HG03108 (cell line): ENCODE measurements around the gene KISS1.

ENCODE experiments used
- ATAC-seq: cut with Tn5 transposase; IDR thresholded peaks from one replicate; pipeline ENCODE4 v1.9.1; 2021; ENCODE audit warnings: moderate library complexity; ENCODE audit not compliant: unreplicated experiment

Gene KISS1

DNA sequence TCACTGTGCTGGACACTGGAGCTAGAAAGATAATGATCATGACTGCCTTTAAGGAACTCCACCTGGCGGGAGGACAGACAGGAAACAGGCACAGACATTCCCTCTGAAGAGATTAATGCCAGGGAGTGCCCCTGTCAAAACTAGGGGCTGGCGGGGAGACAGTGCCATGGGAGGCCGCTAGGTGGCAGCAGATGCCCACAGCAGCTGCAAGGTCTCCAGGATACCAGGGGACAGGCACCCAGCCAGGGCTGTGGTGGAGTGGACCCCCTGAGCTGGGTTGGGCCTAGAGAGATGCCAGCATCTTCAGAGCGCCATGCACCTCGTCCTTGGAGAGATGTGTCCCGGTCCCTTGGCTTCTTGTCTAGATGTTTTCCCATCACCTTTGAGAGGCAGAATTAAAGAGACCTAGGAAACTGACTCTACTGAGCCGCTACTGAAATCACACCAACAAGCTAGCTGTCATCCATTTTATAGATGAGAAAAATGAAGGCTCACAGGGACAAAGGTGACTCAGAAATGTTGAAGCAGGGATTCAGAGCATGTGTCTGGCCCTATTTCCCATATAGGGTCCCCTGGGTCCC lies 33.7 kb downstream of the KISS1 start:
- ATAC-seq, result no peak

DNA sequence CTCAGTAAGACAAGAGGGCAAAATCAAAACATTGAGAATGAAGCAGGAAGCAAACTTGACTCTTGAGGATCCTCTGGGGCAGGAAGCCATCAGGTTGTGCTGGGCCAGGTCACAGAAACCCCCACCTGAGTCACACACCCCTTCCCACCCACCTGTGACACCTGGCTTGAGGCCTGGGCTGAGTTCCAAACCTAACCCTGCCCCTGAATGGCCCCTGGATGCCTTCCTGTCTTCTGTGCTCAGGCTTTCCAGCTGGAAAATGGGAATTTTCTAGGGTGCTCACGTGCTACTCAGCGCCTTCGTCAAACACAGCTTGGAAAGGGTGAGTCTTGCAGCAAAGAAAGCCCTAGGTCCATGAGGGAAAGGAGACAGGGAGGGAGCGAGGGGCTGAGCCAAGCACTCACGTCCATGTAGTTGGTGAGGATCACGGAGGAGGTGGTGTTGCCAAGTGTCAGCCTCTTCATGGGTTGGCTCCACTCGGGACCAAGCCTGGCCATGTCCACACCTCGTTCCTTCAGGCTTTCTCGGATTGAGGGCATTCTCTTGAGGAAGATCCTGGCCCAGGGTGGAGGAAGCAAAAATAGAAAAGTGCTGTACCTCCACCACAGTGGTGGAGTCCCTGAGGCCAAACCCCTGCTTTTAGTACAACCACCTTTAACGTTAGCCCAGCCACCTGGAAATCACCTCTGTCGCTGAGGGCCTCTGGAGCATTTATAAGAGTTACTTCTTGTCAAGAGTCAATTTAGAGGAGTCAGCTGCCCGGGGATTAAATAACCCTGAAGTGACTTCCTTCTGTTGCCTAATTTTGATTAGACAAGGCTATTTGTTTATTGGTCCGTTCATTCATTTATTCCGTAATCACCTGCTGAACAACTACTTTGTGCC lies 34.4 kb downstream of the KISS1 start:
- no peak for ATAC-seq

DNA sequence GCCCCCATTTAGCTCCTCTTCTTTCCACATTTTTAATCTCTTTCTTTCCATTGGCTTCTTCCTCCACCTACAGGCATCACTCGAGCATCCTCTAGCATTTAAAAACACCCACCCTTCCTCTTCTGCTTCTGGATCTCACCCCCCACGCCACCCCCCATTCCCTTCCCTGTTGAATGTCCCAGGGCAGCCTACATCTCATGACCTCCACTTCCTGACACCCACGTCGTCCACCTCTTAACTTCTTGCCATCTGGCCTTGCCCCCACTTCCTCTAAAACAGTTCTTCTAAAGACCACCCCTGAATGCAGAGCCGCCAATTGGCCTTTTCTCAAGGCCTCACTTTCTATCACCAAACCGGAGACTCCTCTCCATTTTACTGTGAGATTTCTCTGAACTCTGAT lies 38.3 kb downstream of the KISS1 start:
- ATAC-seq, result no peak

DNA sequence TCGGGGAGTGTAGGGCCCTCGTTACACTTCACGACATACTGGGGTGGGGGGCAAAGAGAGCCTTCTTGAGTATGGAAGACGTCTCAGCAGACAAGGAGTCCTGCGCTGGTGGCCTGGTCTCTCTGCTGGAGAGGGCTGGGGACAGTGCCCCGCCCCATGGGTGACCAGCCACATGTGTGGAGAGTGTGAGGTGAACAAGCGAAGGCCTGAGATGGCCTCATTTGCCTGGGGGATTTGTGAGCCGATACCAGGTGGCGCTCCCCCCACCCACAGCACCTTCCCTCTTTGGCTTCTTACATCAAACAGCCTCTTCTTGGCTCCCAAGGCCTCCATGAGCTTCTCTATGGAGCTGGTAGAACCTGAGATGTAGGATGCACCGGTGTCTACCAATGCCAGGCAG lies 40.4 kb downstream of the KISS1 start:
- no peak for ATAC-seq

DNA sequence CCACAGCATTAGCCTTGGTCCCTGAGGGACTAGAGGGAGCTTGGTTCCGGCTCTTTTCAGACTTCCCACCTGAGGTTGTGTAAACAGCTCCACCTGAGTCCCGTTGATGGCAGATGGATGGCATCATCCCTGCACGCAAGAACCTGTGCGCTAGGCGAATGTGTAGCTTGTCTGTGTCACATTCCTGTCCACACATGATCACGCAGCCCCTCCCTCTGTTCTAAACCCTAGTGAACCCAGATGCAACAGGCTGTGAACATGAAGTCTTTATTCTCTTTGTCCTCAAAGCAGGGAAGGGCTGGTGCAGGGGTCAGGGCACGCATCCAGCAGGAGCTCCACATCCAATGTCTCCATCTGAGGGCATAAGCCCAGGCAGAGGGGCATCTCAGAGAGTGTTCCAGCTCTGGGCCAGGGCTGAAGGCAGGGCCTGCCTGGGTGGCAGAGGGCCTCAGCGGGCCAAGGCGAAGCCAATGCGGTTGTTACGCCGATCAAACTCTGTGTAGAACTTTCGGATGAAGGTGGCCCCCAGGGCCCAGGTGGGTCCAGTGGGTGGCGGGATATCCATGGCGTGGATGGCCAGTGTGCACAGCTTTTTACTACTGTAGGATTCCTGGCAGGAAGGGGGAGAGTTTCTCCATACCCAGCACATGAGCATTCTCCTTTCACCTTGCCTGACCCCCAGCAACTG lies 41.6 kb downstream of the KISS1 start:
- ATAC-seq, result no peak

DNA sequence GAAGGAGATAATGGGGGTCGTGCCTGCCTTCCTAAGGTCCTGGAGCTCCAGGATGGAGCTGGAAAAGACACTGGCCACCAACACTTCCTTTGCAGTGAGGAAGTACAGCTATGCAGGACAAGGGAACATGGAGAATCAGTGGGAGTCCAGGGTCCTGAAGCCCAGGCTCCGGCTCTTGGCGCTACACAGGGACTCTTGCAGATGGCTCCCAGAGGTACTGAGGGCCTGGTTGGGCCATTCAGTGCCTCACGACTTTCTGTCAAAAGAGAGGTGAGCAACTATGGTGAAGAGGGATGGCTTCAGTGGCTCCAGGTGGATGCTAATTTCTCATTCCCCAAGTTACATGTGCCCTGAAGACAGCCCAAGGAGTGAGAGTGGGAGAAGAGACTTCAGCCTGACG lies 42.6 kb downstream of the KISS1 start:
- ATAC-seq, result no peak

DNA sequence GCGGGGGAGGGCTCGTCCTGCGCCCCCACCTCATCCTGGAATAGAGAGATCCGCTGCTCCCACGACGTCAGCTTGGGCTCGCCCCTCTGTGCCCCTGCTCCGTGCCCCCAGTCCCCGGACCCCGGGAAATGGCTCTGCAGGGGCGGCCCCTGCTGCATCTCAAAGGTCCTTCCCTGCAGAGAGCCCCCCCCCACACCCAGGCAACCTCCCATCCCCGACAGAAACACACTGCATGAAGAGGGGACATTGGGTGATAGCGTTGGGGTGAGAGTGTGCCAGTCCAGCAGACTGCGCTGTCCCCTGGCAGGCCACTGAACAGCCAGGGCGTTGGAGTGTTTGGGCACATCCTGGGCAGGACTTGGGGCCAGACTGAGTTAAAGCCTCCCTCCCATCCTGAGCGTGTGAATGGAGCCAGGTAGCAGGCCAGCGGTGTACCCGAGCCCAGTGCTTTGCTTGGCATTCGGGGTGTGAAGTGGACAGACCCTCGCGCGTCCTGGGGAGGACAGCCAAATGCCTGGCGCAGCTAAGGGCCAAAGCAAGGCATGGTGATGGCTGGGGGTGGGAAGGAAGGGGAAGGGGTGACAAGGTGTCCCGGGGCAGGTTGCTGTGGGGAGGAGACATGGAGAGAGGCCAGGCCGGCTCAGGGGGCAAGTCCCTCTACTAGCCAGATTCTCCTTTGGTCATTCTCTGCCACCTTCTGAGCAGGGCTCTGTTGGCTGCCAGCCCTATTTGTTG lies 43.8 kb downstream of the KISS1 start:
- no peak for ATAC-seq

DNA sequence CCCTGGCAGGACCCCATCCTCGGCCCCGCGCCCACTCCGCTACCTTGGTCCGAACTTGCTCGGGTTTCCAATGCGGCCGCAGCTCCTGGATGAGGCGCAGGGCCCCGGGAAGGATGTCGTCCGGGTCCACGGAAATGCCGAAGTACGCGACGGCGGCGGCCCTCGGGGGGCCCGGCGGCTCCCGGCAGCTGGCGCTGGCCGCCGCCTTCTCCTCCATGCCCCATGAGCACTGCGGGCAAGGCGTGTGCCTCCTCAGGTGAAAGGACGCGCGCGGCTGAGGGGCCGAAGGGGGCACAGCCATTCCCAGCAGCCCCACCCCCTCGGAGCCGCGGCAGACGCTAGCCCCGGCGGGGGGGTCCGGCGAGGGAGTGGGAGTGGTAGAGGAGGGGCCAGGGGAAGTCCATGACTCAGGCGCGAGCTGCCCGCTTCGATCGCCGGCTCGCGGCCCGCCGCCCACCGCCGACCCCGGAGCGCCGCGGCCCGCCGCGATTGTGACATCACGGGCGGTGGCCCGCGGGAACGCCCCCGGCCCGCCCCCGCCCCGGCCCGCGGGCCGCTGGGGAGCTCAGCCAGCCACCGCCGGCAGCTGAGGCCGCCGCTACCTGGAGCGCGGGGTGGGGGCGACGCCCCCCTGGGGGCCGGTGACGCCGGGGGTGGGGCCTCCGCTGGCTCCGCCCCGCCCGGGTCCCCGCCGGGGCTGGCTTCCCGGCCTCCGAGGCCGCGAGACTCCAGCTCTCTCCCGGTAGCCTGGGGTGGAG lies 44.6 kb downstream of the KISS1 start, which contains the start of gene ETNK2:
TSS of gene ETNK2 (minus strand) at position 493 of the 758 bp plus-strand sequence. CDS start at position 301, 192 bp downstream.
- ATAC-seq, result no peak

DNA sequence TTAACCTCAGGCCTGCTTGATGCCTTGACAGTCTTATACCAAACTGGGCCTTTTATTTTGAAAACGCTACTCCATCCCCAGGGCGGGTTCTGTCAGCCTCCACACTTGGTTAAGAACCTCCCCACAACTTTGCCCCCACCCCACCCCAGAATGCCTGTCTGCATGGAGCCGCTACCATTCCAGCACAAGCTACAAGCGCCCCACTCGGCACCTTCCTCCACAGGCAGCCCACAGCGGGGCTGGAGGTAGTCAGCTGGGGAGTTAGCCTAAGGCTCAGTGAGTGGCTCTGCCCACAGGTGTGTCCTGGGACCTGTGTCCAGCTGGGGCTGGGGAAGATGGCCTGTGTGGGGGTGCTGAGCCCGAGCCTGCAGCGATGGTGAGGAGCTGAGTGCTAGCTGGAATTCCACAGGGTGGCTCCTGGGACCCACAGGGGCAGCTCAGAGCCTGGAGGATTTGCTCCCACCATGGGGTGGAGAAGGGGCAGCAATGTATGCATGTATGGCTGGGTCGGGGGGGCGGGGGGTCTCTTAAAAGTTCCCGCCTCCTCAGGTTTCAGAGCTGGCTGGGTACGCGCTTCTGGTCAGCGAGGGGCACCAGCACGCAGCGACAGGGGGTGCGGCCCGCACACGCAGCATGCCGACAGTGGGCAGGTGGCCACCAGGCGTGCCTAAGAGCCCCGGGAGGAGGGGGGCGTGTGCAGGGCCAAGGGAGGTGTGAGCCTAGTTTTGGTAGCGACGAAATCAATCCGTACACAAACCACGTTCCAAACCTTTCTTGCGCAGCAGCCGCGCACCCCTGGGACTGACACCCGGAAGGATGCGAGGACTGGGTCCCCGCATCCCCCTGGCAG lies 45.4 kb downstream of the KISS1 start:
- no peak for ATAC-seq

DNA sequence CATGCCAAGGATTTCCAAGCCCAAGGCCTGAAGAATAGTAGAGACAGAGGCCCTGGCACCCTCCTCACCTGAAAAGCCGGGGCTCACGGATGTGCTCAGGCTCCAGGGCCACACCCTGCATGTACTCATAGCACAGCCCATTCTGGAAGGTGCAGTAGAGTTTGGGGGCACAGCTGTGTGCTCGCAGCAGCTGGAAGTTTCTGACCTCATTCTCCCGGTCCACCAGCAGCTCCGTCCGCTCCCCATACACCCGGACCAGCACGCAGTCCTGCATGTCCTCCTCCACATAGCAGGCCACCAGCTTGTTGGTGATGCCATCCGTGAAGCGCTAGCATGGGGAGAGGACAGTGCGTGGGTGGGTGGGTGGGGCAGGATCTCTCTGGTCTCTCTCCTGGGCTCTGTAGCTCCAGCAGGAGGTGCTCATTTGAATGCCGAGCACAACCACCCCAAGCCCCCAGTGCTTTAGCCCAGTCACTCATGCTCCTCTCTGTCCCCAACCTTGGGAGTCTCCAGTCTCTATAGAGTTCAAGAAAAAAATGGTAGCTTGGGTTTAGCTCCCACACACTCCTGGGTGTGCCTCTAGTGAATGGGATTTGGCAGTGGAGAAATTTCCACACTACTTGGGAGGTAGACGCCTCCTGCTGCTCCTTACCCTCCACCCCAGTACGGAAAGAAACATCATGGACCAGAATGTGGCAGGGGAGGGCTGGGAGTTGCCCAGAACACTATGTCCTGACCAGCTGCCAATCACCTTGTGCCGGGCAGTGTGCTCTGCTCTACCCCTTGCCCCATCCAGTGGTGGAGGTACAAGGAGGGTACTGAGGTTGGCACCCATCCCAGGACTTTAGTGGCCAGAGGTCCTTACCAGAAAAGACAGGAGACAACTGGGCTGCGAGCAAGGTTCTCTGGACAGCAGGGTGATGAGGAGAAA lies 46.4 kb downstream of the KISS1 start:
- no peak for ATAC-seq

DNA sequence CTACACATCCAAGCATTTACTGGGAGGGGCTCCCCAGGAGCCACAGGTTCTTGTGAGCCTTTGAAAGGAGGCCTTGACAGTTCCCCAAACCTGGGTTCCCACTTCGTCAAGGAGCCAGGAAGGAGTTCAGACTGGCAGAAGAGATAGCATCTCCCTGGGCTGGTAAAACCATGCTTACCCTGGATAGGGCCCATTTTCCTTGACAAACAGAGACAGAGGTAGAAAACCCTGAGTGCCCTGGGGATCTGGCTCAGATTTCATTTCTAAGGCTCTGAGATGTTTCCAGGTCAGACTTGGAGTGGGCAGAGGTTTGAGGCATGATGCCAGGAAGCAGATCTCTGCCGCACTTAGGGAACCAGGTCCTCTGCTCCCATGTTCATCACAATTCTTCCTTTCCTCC lies 47.2 kb downstream of the KISS1 start:
- no peak for ATAC-seq

DNA sequence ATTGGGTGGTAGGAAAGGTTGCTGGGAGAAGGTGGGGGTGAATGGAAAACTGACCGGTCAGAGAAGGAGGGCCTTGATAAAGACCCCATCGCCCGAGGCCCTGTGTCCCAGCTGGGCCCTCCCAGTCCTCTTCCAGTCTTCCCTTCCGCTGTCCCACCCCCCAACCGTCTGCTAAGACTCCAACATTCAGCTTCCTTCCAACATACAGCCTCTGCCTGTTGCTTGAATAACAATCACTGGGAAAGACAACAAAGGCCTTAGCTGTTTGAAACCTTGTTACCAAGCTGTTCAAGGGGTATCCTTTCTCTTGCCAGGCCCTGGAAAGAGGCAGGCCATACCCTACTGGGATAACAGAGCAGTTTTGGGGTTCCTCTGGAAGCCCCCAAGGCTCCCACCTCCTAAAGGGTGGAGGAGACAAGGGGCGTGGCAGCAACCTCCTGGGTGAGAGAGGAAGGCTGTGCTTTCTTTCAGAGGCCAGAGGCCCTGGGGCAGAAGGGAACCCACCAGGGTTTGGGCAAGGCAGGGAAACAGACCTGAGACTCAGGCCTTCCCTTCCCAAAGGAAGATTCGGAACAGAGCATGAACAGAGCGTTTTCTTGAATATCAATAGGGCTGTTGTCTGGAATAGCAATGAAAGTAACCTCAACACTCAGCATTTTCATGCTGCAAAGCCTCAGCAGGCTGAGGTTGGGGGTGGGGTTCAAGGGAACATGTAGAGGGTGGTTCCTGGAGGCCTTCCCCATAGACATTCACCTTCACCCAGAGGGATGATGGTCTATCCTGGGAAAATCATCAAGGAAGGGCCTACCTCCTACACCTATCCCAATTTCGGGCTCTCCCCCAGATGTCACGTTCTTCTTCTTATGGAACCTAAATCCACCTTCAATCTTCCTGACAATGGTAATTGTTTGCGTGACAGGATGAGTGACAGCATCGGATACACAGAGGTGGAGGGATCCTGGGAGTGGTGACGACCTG lies 48.6 kb downstream of the KISS1 start:
- no peak for ATAC-seq

DNA sequence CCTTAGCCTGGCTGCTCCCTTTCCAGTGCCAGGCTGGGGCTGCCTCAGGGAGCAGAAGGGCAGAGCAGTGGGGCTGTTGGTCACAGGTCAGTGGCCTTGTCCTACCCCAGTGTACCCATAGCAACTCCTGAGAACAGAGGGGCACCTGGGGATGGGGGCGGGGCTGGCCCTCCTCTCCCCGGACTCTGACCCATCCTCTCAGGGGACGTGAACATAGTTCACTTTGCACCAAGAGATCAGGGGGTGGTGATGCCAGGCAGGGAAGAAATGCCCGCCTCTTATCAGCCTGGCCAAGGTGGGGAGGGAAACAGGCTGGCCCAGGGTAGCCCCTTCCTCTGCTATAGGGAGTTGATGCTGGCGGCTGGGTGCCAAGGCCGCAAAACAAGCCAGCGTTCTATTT lies 49.3 kb downstream of the KISS1 start:
- ATAC-seq, result no peak

DNA sequence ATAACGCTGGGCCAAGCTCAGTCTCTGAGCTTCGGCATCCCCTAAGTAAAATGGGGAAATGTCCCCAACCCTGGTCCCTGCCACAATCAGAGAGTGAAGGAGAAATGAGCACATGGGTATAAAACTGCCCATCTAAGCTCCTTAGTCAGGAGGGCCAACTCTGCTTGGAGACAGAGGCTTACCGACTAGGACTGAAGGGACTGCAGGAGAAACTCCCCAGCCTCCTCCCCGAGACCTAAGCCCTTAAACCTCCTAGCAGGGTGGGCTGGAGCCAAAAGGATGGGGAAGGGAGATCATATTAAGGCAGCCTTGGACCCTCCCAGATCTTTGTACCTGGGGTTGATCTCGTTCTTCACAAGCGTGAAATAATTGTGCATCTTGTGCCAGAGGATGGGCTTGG lies 50.0 kb downstream of the KISS1 start:
- no peak for ATAC-seq

DNA sequence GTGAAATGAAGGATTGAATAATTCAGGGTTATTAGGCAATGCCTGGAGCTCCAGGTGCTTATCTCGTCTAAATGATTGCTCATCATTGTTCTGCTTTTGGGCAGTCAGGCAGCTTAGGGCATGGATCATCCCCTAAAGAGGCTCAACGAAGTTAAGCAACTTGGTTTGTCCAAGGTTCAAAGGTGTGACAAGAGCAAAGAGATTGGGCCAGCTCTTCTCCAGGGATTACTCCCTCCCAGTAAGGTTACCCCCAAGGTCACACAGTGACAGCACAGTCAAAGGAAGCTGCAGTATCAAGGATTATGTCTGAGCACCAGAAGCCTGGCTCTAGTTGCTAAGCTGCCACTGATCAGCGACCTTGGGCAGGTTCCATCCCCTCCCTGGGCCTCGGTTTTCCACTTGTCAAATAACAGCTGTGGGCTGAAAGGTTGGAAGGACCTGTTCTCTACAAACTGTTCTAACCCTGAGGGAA lies 51.2 kb downstream of the KISS1 start:
- no peak for ATAC-seq

DNA sequence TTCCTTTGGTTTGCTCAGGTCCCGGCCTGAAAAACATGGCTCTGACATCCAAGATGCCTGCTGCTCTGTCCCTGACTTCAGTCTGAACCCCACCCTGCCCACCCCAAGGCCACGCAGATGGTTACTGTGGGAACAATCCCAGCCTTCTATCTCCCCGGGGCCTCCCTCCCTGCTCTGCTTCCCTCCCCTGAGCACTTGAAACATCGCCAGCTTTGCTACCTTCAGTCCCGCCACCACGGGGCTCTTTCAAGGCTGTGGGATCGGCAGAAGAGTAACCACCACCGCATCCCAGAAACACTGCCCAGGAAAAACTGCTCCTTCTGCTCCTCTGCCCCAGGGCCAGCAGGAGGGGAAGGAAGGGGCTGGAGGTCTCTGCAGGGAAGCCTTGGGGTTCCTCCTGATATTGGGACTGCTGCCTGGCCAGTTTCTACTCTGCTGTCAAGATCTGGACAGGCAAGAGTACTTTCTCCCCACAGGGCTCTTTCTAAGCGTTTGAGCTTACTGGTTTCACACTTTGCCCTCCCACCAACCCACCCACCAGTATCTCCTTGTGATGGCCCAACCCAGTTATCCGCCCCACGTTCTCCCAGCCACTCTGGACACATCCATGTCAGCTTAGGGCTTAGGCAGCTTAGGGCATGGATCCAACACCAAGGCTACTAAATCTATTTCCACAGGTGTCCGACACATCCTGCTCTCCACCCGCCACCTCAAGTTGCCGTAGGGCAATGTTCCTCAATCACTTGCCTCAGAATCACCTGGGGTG lies 52.8 kb downstream of the KISS1 start:
- ATAC-seq, result no peak
